ENCODE results near the gene KIF6.

The KIF6 gene

GRCh38 chr6:39280247-39280731 lies 444.9 kb downstream of the KIF6 start:
- no peak overlapping the region for H3K4me3 ChIP-seq (ENCODE audit: low read depth, low read length)
- no peak for TF ChIP-seq CTCF (IDR thresholded peaks at IDR 0.05; ENCODE audit: insufficient read depth, low read depth, low read length, missing control alignments)
- no peak for DNase-seq (ENCODE audit: low read depth)
